A673 (cell line): ENCODE results near the gene ATRN. TPM values are rescaled to one million over a fixed set of nuclear protein-coding genes. Genes with fewer than 3 reads are reported as not detected.

Experiments
- BruUV-seq: library from RNA; stranded (reverse); fragments of 400-500 nt; replicated peaks from 2 replicates; lab custom pipeline; 2021; lab: Mats Ljungman, UMichigan
- CTCF ChIA-PET: fragments of 300-600 bp; sonication (Branson Sonifier 250); formaldehyde crosslinking; loops from one replicate; lab custom pipeline; 2022; ENCODE audit warnings: antibody characterized with exemption; lab: Charles Lee
- POLR2A ChIA-PET: fragments of 300-600 bp; sonication (Branson Sonifier 250); formaldehyde crosslinking; loops from one replicate; lab custom pipeline; 2022; ENCODE audit warnings: antibody characterized with exemption; ENCODE audit not compliant: low non-redundant PET; lab: Charles Lee
- DNase-seq: peaks from one replicate; pipeline ENCODE4 v3.0.0-alpha.2; 2015; ENCODE audit warnings: low spot score
- H3K27ac ChIP-seq: fragments of 200-600 bp; sonication (generic); 2 replicates; pipeline ENCODE4 v1.5.1; 2016; ENCODE audit warnings: mixed run types, low read depth, mild to moderate bottlenecking, mixed read lengths, antibody characterized with exemption, low read length; ENCODE audit not compliant: poor library complexity, severe bottlenecking
- H3K27me3 ChIP-seq: fragments of 200-600 bp; sonication (generic); replicated peaks from 2 replicates; pipeline ENCODE4 v1.6.1; 2017; ENCODE audit warnings: mixed run types, low read depth, mild to moderate bottlenecking, mixed read lengths, antibody characterized with exemption, low read length; ENCODE audit not compliant: insufficient read depth, poor library complexity
- H3K36me3 ChIP-seq: fragments of 200-600 bp; sonication (generic); 2 replicates; pipeline ENCODE4 v1.6.1; 2016; ENCODE audit warnings: mixed run types, mild to moderate bottlenecking, mixed read lengths, antibody characterized with exemption, low read length; ENCODE audit not compliant: insufficient read depth, poor library complexity, severe bottlenecking
- H3K4me1 ChIP-seq: fragments of 200-600 bp; sonication (generic); 2 replicates; pipeline ENCODE4 v1.6.1; 2017; ENCODE audit warnings: mixed run types, mild to moderate bottlenecking, mixed read lengths, antibody characterized with exemption, low read length; ENCODE audit not compliant: insufficient read depth, poor library complexity, severe bottlenecking
- H3K4me3 ChIP-seq: fragments of 200-600 bp; sonication (generic); 2 replicates; pipeline ENCODE4 v1.5.1; 2016; ENCODE audit warnings: low read depth, mixed run types, mild to moderate bottlenecking, mixed read lengths, low read length; ENCODE audit not compliant: poor library complexity, severe bottlenecking
- H3K9me3 ChIP-seq: fragments of 200-600 bp; sonication (generic); 2 replicates; pipeline ENCODE4 v1.6.1; 2016; ENCODE audit warnings: mixed run types, low read depth, mild to moderate bottlenecking, mixed read lengths, antibody characterized with exemption, low read length; ENCODE audit not compliant: poor library complexity, severe bottlenecking
- CTCF ChIP-seq: fragments of 300-800, 200-600 bp; sonication (generic); conservative IDR thresholded peaks from 2 replicates; pipeline ENCODE4 v1.5.1; 2017; ENCODE audit warnings: low read depth, mild to moderate bottlenecking, antibody characterized with exemption, low read length, moderate library complexity, mixed read lengths
- EZH2 ChIP-seq: fragments of 200-600 bp; sonication (generic); IDR thresholded peaks from 2 replicates; pipeline ENCODE4 v1.6.1; 2017; ENCODE audit warnings: borderline replicate concordance, low read depth, mild to moderate bottlenecking, mixed read lengths, antibody characterized with exemption, low read length; ENCODE audit not compliant: poor library complexity, severe bottlenecking
- intact Hi-C: fragments of 100-400 bp; cut with micrococcal nuclease; formaldehyde crosslinking; loops from one replicate; pipeline ENCODE4 v1.10.0; 2022; ENCODE audit not compliant: unreplicated experiment
- total RNA-seq: library from RNA; stranded (reverse); gene quantifications from 2 replicates; pipeline ENCODE4 v1.2.3, GENCODE V29; 2021

The ATRN gene
- total RNA-seq, 1 experiment from 2014 or later: 27.1 TPM

GRCh38 chr20:3456648-3457047 lies 14.2 kb upstream of the ATRN start:
- intact Hi-C loops: no loop called here
- POLR2A ChIA-PET: no interaction called here
- BruUV-seq: no TSS peak
- Histone ChIP-seq H3K27ac (no peak overlapping the region), H3K9me3 (no peaks in the 10 kb centered on the region), H3K4me3 (no peak overlapping the region), H3K27me3 (no peaks in the 10 kb centered on the region), H3K36me3 (no peaks in the 10 kb centered on the region), H3K4me1 (peaks cover 40% of the 10 kb centered on the region)
- no peak for DNase-seq
- CTCF ChIA-PET: no interaction called here
- TF ChIP-seq EZH2 (no peak), CTCF (no peak)

GRCh38 chr20:3459881-3460307 lies 10.9 kb upstream of the ATRN start:
- POLR2A ChIA-PET: interaction anchor here (0.6 kb wide), 1 partner anchor 1641 kb away, joined by 3 read pairs; no protein-coding TSS in a partner anchor
- intact Hi-C loops: loop anchor here (5.0 kb wide), 1 partner anchor 53 kb away; the partner anchor contains the start of gene DNAAF9
- no peaks in the 10 kb centered on the region for H3K36me3 ChIP-seq
- no peak overlapping the region for H3K4me3 ChIP-seq
- no peaks in the 10 kb centered on the region for H3K9me3 ChIP-seq
- no TSS peak for BruUV-seq
- TF ChIP-seq EZH2: no peak
- no peak for TF ChIP-seq CTCF
- peaks cover 35% of the 10 kb centered on the region for H3K4me1 ChIP-seq
- CTCF ChIA-PET: no interaction called here
- H3K27me3 ChIP-seq: no peaks in the 10 kb centered on the region
- no peak for DNase-seq
- peak overlapping the region; percentile 26 for H3K27ac ChIP-seq

GRCh38 chr20:3461211-3461771 lies 9.5 kb upstream of the ATRN start:
- Histone ChIP-seq H3K36me3 (no peaks in the 10 kb centered on the region), H3K27ac (peak overlapping the region; percentile 85), H3K27me3 (no peaks in the 10 kb centered on the region), H3K4me1 (peaks cover 32% of the 10 kb centered on the region), H3K9me3 (no peaks in the 10 kb centered on the region), H3K4me3 (no peak overlapping the region)
- no peak for TF ChIP-seq EZH2
- TF ChIP-seq CTCF: no peak
- ChIA-PET POLR2A (interaction anchor here (0.6 kb wide), 1 partner anchor 10 kb away, joined by 4 read pairs; no protein-coding TSS in a partner anchor), CTCF (interaction anchor here (1.1 kb wide), 1 partner anchor 9 kb away, joined by 3 read pairs; the partner anchor contains the start of gene ATRN)
- no TSS peak for BruUV-seq
- intact Hi-C loops: loop anchor here (5.0 kb wide), 1 partner anchor 54 kb away; the partner anchor contains the start of gene DNAAF9
- peak; percentile 99 for DNase-seq
